Midbrain (tissue), 1 donor: ENCODE data around the gene IGSF22.

Experiments
- DNase-seq: peaks from one replicate; lab custom pipeline; 2025; lab: John Stamatoyannopoulos, UW

Gene IGSF22

GRCh38 chr11:18713646-18714442 is 12.1 kb downstream of the IGSF22 start:
- DNase-seq, result no peak

GRCh38 chr11:18710545-18710944 is 15.4 kb downstream of the IGSF22 start:
- no peak for DNase-seq

GRCh38 chr11:18709414-18709813 is 16.6 kb downstream of the IGSF22 start:
- no peak for DNase-seq

GRCh38 chr11:18707811-18708340 is 18.1 kb downstream of the IGSF22 start:
- DNase-seq, result no peak

GRCh38 chr11:18706330-18707243 is 19.4 kb downstream of the IGSF22 start:
- DNase-seq, result no peak

- peak; percentile 10 for DNase-seq
These were observed 20.2 kb downstream of the IGSF22 start for GRCh38 chr11:18705651-18706281.

GRCh38 chr11:18704698-18705097 is 21.3 kb downstream of the IGSF22 start:
- peak; percentile 41 for DNase-seq

- no peak for DNase-seq
These were observed 21.8 kb downstream of the IGSF22 start for GRCh38 chr11:18704045-18704645.

GRCh38 chr11:18703001-18703763 is 22.8 kb downstream of the IGSF22 start:
- DNase-seq, result no peak

- no peak for DNase-seq
These were observed 24.3 kb downstream of the IGSF22 start for GRCh38 chr11:18701614-18702216.

GRCh38 chr11:18700872-18701271 is 25.1 kb downstream of the IGSF22 start:
- DNase-seq, result no peak

- DNase-seq, result no peak
These were observed 25.6 kb downstream of the IGSF22 start for GRCh38 chr11:18700375-18700774.

GRCh38 chr11:18699848-18700261 is 26.1 kb downstream of the IGSF22 start:
- peak; percentile 60 for DNase-seq

GRCh38 chr11:18699269-18699596 is 26.8 kb downstream of the IGSF22 start:
- no peak for DNase-seq

- DNase-seq, result peak; percentile 90
These were observed 27.4 kb downstream of the IGSF22 start, which contains the start of gene TMEM86A for GRCh38 chr11:18698341-18699268. Gene TMEM86A, plus strand, starts transcription at chr11:18698779. Its CDS starts 108 bp downstream, at chr11:18698887.

- DNase-seq, result no peak
These were observed 28.4 kb downstream of the IGSF22 start for GRCh38 chr11:18697576-18697975.

GRCh38 chr11:18696638-18697225 is 29.3 kb downstream of the IGSF22 start:
- DNase-seq, result no peak

- no peak for DNase-seq
These were observed 32.8 kb downstream of the IGSF22 start for GRCh38 chr11:18692941-18693760.
